Measurements from ENCODE around the gene CDC42SE2. TPM values are rescaled to one million over a fixed set of nuclear protein-coding genes. Genes with fewer than 3 reads are reported as not detected.

The CDC42SE2 gene
- total RNA-seq, 4 donors from 2014 or later, result 25.2 to 38.7 (median 30.1) TPM

GRCh38 chr5:131353991-131354390 lies 90.1 kb downstream of the CDC42SE2 start:
- 89% methylated on average over 3 of the region's 3 CpGs; no CpG with 5 or more reads in 1 of the 2 donors for WGBS, 2 donors (ENCODE audit: low coverage in 1 of 2)

DNA sequence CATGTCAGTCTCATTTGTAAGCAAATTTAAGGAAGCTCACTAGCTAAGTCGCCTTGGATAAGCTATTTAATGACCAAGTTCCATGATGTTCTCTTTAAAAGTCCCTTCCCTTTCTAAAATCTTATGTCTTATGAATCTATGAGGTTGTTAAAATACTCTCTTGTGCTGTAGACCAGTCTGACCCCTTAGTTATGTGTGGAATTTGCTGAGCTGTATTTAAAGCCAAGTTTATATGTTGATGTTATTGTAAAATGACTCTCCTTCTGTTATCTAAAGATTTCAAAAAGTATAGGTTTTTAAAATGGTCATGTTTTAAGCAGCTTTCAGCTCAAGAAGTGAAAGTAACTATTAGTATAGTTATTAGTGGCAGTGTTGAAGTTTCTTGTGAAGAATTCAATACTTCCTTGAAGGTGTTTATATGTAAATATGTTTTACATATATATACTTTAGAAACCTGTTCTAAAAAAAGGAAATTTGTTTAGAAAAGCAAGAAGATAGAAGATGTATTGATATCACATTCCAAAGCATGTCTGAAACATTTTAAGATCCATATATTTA lies 92.2 kb downstream of the CDC42SE2 start:
- Histone ChIP-seq H3K4me1 (peaks cover 0 to 11% (median 3%) of the 10 kb centered on the region in 3 donors), H3K4me3 (no peak overlapping the region), H3K9me3 (no peaks in the 10 kb centered on the region), H3K27me3 (no peaks in the 10 kb centered on the region), H3K27ac (no peak overlapping the region), H3K36me3 (peaks cover 0 to 12% of the 10 kb centered on the region in 2 donors)
- no peak for ATAC-seq
- 33 to 65% methylated on average over 1 of the region's 1 CpG for WGBS, 2 donors (ENCODE audit: low coverage in 1 of 2)
- TF ChIP-seq, protein P1, sequence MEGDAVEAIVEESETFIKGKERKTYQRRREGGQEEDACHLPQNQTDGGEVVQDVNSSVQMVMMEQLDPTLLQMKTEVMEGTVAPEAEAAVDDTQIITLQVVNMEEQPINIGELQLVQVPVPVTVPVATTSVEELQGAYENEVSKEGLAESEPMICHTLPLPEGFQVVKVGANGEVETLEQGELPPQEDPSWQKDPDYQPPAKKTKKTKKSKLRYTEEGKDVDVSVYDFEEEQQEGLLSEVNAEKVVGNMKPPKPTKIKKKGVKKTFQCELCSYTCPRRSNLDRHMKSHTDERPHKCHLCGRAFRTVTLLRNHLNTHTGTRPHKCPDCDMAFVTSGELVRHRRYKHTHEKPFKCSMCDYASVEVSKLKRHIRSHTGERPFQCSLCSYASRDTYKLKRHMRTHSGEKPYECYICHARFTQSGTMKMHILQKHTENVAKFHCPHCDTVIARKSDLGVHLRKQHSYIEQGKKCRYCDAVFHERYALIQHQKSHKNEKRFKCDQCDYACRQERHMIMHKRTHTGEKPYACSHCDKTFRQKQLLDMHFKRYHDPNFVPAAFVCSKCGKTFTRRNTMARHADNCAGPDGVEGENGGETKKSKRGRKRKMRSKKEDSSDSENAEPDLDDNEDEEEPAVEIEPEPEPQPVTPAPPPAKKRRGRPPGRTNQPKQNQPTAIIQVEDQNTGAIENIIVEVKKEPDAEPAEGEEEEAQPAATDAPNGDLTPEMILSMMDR (IDR thresholded peaks at IDR 0.05), result no peak
- TF ChIP-seq POLR2A (IDR thresholded peaks at IDR 0.05), result no peak
- TF ChIP-seq EP300 (IDR thresholded peaks at IDR 0.05), result no peak
- TF ChIP-seq POLR2AphosphoS5 (IDR thresholded peaks at IDR 0.05), result no peak

More at GRCh38 chr5:131353991-131354390, 90.1 kb downstream of the CDC42SE2 start:
- Histone ChIP-seq H3K4me3 (no peak overlapping the region), H3K36me3 (no peaks in the 10 kb centered on the region), H3K4me1 (peaks cover 0 to 11% (median 3%) of the 10 kb centered on the region in 3 donors), H3K9me3 (no peaks in the 10 kb centered on the region), H3K27me3 (no peaks in the 10 kb centered on the region), H3K27ac (no peak overlapping the region)
- ATAC-seq, result no peak
- TF ChIP-seq POLR2A (IDR thresholded peaks at IDR 0.05) (no peak), EP300 (IDR thresholded peaks at IDR 0.05) (no peak), POLR2AphosphoS5 (IDR thresholded peaks at IDR 0.05) (no peak)
- TF ChIP-seq, protein P1 (IDR thresholded peaks at IDR 0.05), result no peak

GRCh38 chr5:131356619-131357018 lies 92.8 kb downstream of the CDC42SE2 start:
- peaks cover 0 to 17% of the 10 kb centered on the region in 2 donors for H3K36me3 ChIP-seq
- no peaks in the 10 kb centered on the region for H3K27me3 ChIP-seq
- TF ChIP-seq EP300 (IDR thresholded peaks at IDR 0.05), result no peak
- peaks cover 0 to 11% (median 3%) of the 10 kb centered on the region in 3 donors for H3K4me1 ChIP-seq
- H3K27ac ChIP-seq, result no peak overlapping the region
- no peak for ATAC-seq
- WGBS, 2 donors (ENCODE audit: low coverage in 1 of 2), result 87 to 92% methylated on average over 1 of the region's 1 CpG
- H3K9me3 ChIP-seq, result no peaks in the 10 kb centered on the region
- no peak overlapping the region for H3K4me3 ChIP-seq

GRCh38 chr5:131357739-131358561 lies 94.1 kb downstream of the CDC42SE2 start:
- Histone ChIP-seq H3K4me1 (peaks cover 0 to 11% (median 3%) of the 10 kb centered on the region in 3 donors), H3K27me3 (no peaks in the 10 kb centered on the region), H3K4me3 (no peak overlapping the region), H3K9me3 (no peaks in the 10 kb centered on the region), H3K36me3 (peaks cover 0 to 20% of the 10 kb centered on the region in 2 donors), H3K27ac (no peak overlapping the region)
- WGBS, 2 donors (ENCODE audit: low coverage in 1 of 2), result 81 to 89% methylated on average over 3 to 5 of the region's 5 CpGs
- TF ChIP-seq, protein P1 (IDR thresholded peaks at IDR 0.05), result no peak
- TF ChIP-seq EP300 (IDR thresholded peaks at IDR 0.05) (no peak), POLR2A (IDR thresholded peaks at IDR 0.05) (no peak), POLR2AphosphoS5 (IDR thresholded peaks at IDR 0.05) (no peak)
- ATAC-seq, result no peak

DNA sequence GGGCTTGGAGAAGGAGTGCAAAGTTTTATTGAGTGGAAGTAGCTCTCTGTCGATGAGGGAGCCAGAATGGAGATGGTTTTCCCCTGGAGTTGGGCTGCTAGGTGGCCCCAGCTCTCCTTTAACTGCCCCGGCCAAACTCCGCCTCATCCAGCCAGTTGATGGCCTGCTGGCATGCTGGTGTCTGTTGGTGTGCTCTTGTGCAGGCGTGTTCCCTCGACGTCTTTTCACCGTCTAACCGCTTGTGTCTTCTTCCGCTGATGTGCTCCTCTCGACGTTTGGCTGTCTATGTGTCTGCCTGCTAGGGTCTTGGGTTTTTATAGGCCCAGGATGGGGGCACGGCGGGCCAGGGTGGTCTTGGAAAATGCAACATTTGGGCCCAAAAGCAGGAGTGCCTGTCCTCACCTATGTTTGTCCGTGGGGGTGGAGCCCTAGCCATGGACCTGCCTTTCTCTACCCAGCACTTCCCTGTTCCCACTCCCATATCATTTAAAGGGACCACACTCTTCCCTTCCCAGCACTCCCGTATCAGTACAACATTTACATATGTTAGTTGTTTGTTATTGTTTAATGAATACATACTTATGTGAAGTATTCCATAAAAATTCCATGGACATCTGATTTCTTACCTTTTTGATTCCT lies 97.9 kb downstream of the CDC42SE2 start:
- no peak overlapping the region for H3K4me3 ChIP-seq
- no peak for ATAC-seq
- 88% methylated on average over 5 of the region's 15 CpGs; no CpG with 5 or more reads in 1 of the 2 donors for WGBS, 2 donors (ENCODE audit: low coverage in 1 of 2)
- H3K9me3 ChIP-seq, result no peaks in the 10 kb centered on the region
- no peaks in the 10 kb centered on the region for H3K27me3 ChIP-seq
- peaks cover 0 to 20% of the 10 kb centered on the region in 2 donors for H3K36me3 ChIP-seq
- H3K27ac ChIP-seq, result no peak overlapping the region
- no peaks in the 10 kb centered on the region for H3K4me1 ChIP-seq
- TF ChIP-seq POLR2AphosphoS5 (IDR thresholded peaks at IDR 0.05) (no peak), POLR2A (IDR thresholded peaks at IDR 0.05) (no peak), EP300 (IDR thresholded peaks at IDR 0.05) (no peak)
- TF ChIP-seq, protein P1 (IDR thresholded peaks at IDR 0.05), result no peak
